ENCODE data around the gene ARMH3.

Gene ARMH3

GRCh38 chr10:102065561-102066398 is 9.8 kb upstream of the ARMH3 start:
- peak overlapping the region; percentile 98 for H3K27ac ChIP-seq
- TF ChIP-seq, protein P1, sequence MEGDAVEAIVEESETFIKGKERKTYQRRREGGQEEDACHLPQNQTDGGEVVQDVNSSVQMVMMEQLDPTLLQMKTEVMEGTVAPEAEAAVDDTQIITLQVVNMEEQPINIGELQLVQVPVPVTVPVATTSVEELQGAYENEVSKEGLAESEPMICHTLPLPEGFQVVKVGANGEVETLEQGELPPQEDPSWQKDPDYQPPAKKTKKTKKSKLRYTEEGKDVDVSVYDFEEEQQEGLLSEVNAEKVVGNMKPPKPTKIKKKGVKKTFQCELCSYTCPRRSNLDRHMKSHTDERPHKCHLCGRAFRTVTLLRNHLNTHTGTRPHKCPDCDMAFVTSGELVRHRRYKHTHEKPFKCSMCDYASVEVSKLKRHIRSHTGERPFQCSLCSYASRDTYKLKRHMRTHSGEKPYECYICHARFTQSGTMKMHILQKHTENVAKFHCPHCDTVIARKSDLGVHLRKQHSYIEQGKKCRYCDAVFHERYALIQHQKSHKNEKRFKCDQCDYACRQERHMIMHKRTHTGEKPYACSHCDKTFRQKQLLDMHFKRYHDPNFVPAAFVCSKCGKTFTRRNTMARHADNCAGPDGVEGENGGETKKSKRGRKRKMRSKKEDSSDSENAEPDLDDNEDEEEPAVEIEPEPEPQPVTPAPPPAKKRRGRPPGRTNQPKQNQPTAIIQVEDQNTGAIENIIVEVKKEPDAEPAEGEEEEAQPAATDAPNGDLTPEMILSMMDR (conservative IDR thresholded peaks at IDR 0.05), result no peak; the same call in 1 of the 2 replicates
- TF ChIP-seq ZFX (IDR thresholded peaks at IDR 0.05), result peak; percentile 99

- H3K27ac ChIP-seq, result peak within 1 kb of the TSS; percentile 98
- TF ChIP-seq, protein P1 (conservative IDR thresholded peaks at IDR 0.05), result peak; percentile 40
- TF ChIP-seq ZFX (IDR thresholded peaks at IDR 0.05), result no peak
These were observed 9.0 kb upstream of the ARMH3 start, which contains the start of gene HPS6 for GRCh38 chr10:102064868-102065560. HPS6 (plus strand) TSS chr10:102065349; CDS start chr10:102065475, 126 bp downstream.

- H3K27ac ChIP-seq, result peak overlapping the region; percentile 98
These were observed 8.5 kb upstream of the ARMH3 start for GRCh38 chr10:102064503-102064867.

GRCh38 chr10:102059987-102060386 is 4.0 kb upstream of the ARMH3 start:
- no peak for TF ChIP-seq ZFX (IDR thresholded peaks at IDR 0.05)
- TF ChIP-seq, protein P1 (conservative IDR thresholded peaks at IDR 0.05), result no peak
- no peak overlapping the region for H3K27ac ChIP-seq

More at GRCh38 chr10:102064503-102064867, 8.5 kb upstream of the ARMH3 start:
- TF ChIP-seq, protein P1 (conservative IDR thresholded peaks at IDR 0.05), result no peak
- no peak for TF ChIP-seq ZFX (IDR thresholded peaks at IDR 0.05)

DNA sequence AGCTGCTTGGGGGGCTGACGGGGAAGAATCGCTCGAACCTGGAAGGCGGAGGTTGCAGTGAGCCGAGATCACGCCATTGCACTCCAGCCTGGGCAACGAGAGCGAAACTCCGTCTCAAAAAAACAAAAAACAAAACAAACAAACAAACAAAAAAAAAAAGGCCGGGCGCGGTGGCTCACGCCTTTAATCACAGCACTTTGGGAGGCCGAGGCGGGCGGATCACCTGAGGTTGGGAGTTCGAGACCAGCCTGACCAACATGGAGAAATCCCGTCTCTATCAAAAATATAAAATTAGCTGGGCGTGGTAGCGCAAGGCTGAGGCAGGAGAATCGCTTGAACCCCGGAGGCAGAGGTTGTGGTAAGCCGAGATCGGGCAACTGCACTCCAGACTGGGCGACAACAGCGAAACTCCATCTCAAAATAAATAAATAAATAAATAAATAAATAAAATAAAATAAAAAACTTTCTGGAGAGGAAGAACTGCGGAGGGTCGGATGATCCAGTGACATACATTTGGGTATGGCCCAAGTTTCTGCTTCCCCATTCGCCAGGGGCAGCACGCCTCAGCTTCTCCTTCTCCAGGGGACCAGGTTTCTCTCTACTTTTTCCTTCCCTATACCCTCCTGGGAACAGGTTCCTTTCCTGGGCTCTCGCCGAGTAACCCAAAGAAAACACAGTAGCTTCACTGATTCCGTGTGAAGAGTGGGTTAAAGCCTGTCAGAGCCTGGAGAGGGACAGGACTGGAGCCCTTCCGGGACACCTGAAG is 909 bp downstream of the ARMH3 start:
- peak overlapping the region; percentile 96 for H3K27ac ChIP-seq

DNA sequence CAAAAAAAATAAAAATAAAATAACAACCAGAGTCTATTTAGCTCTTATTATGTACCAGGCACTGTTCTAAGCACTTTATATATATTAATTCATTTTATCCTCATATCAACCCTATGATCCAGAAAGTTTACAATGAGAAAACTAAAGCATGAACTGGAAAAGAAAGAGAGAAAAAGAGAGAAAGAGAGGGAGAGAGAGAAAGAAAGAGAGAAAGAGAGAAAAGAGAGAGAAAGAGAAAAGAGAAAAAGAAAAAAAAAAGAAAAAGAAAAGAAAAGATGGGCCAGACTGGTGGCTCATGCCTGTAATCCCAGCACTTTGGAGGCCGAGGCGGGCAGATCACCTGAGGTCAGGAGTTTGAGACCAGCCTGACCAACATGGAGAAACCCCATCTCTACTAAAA is 9.9 kb downstream of the ARMH3 start:
- H3K27ac ChIP-seq, result no peak overlapping the region
- TF ChIP-seq ZFX (IDR thresholded peaks at IDR 0.05), result no peak
- TF ChIP-seq, protein P1 (conservative IDR thresholded peaks at IDR 0.05), result no peak

DNA sequence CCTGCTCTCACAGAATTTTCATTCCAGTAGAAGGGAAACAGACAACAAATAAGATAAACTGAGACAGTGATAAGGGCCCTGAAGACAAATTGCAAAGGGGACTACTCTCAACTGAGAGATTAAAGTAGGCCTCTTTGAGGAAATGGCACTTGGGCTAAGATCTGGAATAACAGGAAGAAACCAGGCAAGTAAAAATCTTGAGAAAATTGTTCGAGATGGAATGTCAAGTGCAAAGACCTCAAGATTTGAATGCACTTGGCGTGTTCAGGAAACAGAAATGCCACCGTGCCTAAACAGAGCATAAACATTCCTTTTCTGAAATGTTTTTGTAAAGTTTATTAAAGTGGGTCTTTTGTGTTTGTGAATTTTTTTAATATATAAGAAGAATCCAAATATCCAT is 10.7 kb downstream of the ARMH3 start:
- no peak for TF ChIP-seq ZFX (IDR thresholded peaks at IDR 0.05)
- TF ChIP-seq, protein P1 (conservative IDR thresholded peaks at IDR 0.05), result no peak
- no peak overlapping the region for H3K27ac ChIP-seq

All from C4-2B (cell line).